CD4-positive, alpha-beta T cell treated with Interleukin-21 for 1 hour (primary cell): ENCODE measurements around the gene SPTBN2.
A peak's percentile ranks its signal among the peaks of the same experiment; 100 is the strongest.

Experiments used
- DNase-seq: peaks from one replicate; pipeline ENCODE4 v3.0.0-alpha.2; 2020

The SPTBN2 gene

GRCh38 chr11:66701432-66702240 lies 27.4 kb downstream of the SPTBN2 start:
- DNase-seq: no peak

DNA sequence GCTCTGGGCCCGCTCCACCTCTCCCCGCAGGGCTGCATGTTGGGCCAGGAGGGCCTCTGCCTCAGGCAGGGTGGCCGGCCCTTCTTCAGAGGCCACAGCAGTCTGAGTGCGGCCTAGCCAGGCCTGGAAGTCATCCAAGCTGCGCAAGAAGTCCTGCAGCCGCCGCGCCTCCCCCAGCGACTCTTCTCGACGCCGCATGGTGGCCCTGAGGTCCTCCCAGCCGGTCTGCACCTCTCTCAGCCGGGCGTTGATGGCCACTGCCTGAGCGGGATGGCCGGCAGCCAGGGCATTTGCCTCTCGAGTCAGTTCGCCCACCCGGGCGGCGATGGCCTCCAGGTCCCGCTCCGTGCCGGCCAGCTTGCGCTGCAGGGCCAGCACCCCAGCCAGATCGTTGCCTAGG lies 28.3 kb downstream of the SPTBN2 start:
- DNase-seq: no peak

DNA sequence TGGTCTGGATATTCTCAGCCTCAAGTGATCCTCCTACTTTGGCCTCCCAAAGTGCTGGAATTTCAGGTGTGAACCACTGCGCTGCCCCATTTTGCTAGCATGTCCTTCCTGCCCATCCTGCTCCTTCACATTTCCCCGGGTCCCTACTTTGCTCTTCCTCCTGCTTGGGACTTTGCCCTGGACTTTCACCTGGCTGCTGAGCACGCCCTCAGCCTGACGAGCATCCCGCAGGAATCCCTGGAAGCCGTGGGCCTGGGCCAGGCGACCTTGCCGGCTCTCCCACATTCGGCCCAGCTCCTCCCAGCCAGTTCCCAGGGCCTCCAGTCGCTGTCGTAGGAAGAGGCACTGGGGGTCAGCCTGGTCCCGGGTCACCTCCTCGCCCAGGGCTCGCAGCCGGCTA lies 28.7 kb downstream of the SPTBN2 start:
- DNase-seq: no peak

DNA sequence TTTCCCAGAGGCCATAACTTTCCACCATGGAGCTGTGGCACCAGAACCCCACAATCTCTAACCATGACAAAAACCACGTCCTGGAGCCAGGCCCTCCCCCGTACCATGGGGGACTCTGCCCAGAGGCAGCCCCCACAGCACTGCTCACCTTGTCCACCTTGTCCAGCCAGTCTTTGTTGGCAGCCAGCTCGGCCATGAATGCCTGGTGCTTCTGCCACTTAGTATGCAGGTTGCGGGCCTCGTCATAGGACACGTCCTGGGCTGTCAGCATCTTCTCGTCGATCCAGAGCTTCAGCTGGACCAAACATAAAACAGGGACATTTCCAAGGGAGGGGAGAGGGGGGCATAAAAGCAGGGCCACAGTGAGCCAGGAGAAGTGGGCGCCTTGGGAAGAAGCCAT lies 30.5 kb downstream of the SPTBN2 start:
- no peak for DNase-seq

DNA sequence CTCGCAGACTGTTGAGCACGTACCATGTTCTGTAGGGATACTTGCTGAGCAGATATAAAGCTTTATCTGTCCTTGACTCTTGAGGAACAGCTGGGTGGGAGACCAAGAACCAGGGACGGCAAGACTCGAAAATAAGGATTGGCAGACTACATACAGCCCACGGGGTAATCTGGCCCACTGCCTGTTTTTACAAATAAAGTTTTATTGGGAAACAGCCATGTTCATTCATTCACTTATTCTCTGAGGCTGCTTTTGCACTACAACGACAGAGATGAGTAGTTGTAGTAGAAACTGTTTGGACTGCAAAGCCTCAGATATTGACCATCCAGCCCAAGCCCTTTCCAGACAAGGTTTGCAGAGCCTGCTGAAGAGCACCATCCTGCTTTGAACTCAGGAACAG lies 31.0 kb downstream of the SPTBN2 start:
- DNase-seq: no peak

DNA sequence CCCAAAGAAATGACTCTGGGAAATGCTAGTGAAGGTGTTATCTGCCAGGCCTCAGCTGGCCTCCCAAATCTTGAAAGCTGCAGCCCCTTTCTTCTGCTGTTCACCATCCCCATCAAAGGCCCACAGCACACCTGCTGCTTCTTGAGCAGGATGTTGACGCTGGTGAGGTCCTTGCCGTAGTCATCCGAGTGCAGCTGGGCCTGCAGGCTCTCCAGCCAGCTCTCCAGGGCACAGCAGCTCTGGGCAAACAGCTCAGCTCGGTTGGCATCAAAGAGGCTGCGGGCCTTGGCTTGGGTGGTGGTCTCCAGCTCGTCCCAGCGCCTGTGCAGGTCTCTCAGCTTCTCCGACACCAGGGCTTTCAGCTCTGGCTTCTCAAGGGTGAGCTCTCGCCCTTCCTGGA lies 32.9 kb downstream of the SPTBN2 start:
- no peak for DNase-seq

- peak; percentile 84 for DNase-seq
These were observed 34.2 kb downstream of the SPTBN2 start for GRCh38 chr11:66694732-66695207.

- no peak for DNase-seq
These were observed 35.0 kb downstream of the SPTBN2 start for GRCh38 chr11:66694056-66694410.

DNA sequence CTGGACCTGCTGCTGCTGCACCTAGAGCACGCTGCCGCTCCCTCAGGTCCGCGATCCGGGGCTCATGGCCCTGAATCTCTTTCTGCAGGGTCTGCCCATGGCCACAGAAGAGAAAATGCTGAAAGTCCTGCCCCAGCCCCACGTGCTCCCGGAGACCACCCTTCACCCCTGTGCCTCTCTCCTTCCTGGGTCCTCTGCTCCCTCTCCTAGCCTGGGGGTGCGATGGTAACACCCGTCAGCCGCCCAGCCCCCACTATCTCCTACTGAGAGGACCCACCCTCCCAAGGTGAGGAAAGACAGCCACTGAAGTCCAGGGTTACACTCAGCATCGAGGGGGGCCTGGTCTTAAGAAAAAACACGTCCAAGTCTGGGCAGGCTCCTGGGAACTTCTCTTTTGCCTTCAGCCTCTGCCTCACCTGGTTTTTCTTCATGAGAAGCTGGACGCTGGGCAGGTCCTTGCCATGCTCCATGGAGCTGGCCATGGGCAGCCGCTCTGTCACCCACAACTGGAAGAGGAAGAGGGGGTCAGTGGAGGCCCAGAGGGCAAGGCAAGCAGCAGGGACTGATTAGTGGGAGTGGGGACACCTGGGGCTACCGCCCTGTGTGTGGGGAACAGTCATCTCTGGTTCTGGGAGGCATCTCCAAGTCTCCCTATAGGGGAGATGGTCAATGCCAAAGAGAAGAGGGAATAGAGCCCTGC lies 35.5 kb downstream of the SPTBN2 start:
- no peak for DNase-seq

- DNase-seq: no peak
These were observed 36.1 kb downstream of the SPTBN2 start for GRCh38 chr11:66692871-66693331.

- DNase-seq: no peak
These were observed 36.6 kb downstream of the SPTBN2 start for GRCh38 chr11:66692446-66692845.

GRCh38 chr11:66691311-66691980 lies 37.6 kb downstream of the SPTBN2 start:
- DNase-seq: no peak

- DNase-seq: no peak
These were observed 39.1 kb downstream of the SPTBN2 start for GRCh38 chr11:66689661-66690590.

DNA sequence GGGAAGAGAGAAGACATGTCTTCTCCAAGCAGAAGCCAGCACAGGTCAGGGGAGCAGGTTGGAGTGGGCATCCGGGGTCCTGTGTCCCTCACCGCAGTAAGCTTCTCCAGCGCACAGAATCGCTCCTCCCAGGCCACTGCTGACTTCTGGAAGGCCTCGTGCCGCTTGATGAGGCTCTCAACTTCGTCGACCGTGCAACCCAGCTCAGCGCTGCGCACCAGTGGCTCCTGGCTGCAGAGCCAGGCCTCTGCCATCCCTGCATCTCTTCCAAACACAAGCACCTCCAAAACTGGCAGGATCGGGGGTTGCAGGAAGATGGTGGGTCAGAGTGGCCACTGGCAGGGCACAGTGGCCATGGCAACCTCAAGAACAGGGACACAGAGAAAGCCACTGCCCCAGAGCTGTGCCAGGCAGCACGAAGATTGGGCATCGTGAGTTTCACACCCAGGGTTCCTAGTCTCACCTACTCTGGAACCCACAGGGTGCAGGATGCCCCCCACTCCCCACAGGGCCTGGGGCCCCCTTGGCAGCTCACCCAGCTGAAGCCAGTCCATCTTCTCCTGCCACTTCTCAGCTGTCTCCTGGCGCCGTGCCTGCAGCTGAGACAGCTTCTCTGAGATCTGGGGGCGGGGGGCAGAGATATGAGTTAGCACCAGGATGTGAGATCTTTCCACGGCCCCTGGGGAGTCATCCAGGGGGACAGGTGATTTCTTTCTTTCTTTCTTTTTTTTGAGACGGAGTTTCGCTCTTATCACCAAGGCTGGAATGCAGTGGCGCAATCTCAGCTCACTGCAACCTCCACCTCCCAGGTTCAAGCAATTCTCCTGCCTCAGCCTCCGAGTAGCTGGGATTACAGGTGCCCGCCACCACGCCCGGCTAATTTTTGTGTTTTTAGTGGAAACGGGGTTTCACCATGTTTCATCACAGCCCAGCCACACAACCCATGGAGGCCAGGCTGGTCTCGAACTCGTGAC lies 40.2 kb downstream of the SPTBN2 start:
- no peak for DNase-seq

GRCh38 chr11:66687831-66688281 lies 41.2 kb downstream of the SPTBN2 start:
- no peak for DNase-seq

DNA sequence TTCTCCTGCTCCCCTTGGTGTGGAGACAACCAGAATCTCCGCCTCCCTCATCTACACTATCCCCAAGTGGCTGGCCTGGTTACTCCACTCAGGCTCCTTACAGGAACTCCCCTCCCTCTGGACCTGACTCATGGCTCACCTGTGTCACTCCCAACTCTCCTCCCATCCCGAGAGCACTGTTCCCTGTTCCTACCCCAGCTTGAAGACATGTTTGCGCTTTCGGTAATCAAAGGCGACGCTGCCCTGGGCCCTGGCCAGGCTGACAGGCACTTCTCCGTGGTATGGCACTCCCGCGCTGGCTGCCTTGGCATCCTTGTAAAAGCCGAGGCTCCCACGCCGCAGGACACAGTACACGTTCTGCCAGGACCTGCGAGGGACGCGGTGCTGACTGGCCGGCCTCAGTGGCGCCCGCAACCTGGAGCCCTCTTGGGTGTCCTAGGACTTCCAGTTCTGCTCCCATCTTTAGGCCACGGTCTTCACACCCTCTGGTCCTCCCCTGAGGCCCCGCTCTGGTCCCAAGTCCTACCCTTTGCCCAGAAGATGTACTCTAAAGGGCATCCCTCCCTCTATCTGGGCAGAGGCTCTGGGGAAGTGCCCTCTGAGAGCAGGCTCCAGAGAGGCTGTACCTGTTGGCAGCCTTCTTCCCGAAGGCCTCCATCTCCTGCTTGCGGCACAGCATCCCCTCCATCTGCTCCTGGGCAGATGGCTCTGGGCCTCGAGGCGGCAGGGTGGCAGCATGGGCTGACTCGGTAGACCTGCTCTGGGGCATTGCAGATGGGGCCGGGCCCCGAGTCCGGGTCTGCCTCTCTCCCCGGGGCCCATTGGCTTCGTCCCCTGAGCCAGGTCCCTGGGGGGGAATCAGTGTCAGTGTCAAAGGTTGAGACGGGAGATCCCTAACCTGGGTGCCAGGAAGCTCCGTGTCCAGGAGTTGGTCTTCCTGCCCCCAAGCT lies 41.9 kb downstream of the SPTBN2 start:
- DNase-seq: no peak

GRCh38 chr11:66686100-66686785 lies 42.8 kb downstream of the SPTBN2 start:
- no peak for DNase-seq

DNA sequence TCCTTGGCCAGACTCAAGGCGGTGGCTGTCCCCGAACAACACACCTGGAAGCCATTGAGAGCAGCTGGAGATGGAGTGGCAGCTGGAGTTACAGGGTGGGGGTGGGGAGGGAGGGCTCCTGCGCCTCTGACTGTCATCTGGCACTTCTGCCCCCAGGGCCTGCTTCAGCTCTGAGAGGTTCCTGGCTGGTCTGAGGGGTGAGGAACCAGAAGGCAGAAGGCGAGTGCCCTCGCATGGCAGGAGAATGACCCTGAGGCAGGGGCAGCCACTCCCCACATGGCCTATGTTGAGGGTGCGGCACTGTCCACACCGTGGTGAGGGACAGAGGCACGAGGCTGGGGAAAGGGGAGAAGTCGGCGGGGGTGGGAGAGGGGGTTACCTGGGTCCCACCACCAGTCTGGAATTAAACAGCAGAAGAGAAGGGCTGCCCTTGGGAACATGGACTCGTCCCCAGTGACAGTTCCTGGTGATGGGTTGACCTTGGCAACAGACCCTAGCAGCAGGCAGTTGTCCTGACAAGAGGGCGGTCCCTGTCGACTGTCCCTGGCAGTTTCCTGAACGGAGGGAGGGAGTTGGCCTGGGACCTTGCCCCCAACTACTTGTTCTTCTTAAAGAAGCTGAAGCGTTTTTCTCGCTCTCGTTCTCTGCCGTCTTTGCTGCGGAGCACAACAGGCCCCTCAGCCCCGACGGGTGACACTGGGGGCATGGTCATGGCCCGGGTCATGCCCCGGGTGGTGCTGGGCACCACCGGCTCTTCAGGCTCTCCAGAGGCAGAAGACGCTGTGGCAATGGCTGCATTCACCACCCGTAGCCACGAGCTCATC lies 43.5 kb downstream of the SPTBN2 start:
- DNase-seq: no peak
